ENCODE data around the gene PAX6. TPM values are rescaled to one million over a fixed set of nuclear protein-coding genes. Genes with fewer than 3 reads are reported as not detected.
A peak's percentile ranks its signal among the peaks of the same experiment; 100 is the strongest.

PAX6 gene
- total RNA-seq, 1 donor from 2014 or later = not detected

- peaks cover 35% of the 10 kb centered on the region for H3K4me1 Mint-ChIP-seq (ENCODE audit: unreplicated experiment)
- H3K27ac Mint-ChIP-seq (ENCODE audit: unreplicated experiment) = no peak overlapping the region
- TF ChIP-seq CTCF (IDR thresholded peaks at IDR 0.05) = no peak
- peaks cover 75% of the 10 kb centered on the region for H3K27me3 Mint-ChIP-seq (ENCODE audit: unreplicated experiment)
- DNase-seq (ENCODE audit: extremely low spot score, unreplicated experiment) = peak; percentile 80
- H3K9me3 Mint-ChIP-seq (ENCODE audit: unreplicated experiment) = no peaks in the 10 kb centered on the region
- no peaks in the 10 kb centered on the region for H3K36me3 Mint-ChIP-seq (ENCODE audit: unreplicated experiment)
- peak overlapping the region; percentile 45 for H3K4me3 Mint-ChIP-seq (ENCODE audit: unreplicated experiment)
Observed at GRCh38 chr11:31817054-31817620, 6.0 kb upstream of the PAX6 start.

- no peaks in the 10 kb centered on the region for H3K9me3 Mint-ChIP-seq (ENCODE audit: unreplicated experiment)
- DNase-seq (ENCODE audit: extremely low spot score, unreplicated experiment) = peak; percentile 78
- H3K27ac Mint-ChIP-seq (ENCODE audit: unreplicated experiment) = no peak overlapping the region
- H3K4me1 Mint-ChIP-seq (ENCODE audit: unreplicated experiment) = peaks cover 38% of the 10 kb centered on the region
- no peaks in the 10 kb centered on the region for H3K36me3 Mint-ChIP-seq (ENCODE audit: unreplicated experiment)
- peaks cover 74% of the 10 kb centered on the region for H3K27me3 Mint-ChIP-seq (ENCODE audit: unreplicated experiment)
- no peak for TF ChIP-seq CTCF (IDR thresholded peaks at IDR 0.05)
- peak overlapping the region; percentile 50 for H3K4me3 Mint-ChIP-seq (ENCODE audit: unreplicated experiment)
Observed at GRCh38 chr11:31816468-31817053, 5.4 kb upstream of the PAX6 start.

GRCh38 chr11:31815711-31816467, 4.8 kb upstream of the PAX6 start:
- TF ChIP-seq CTCF (IDR thresholded peaks at IDR 0.05) = no peak
- Mint-ChIP-seq H3K9me3 (ENCODE audit: unreplicated experiment) (no peaks in the 10 kb centered on the region), H3K36me3 (ENCODE audit: unreplicated experiment) (no peaks in the 10 kb centered on the region), H3K4me1 (ENCODE audit: unreplicated experiment) (peaks cover 42% of the 10 kb centered on the region), H3K4me3 (ENCODE audit: unreplicated experiment) (peak overlapping the region; percentile 56), H3K27ac (ENCODE audit: unreplicated experiment) (no peak overlapping the region), H3K27me3 (ENCODE audit: unreplicated experiment) (peaks cover 71% of the 10 kb centered on the region)
- DNase-seq (ENCODE audit: extremely low spot score, unreplicated experiment) = no peak

GRCh38 chr11:31814176-31814868, 3.2 kb upstream of the PAX6 start:
- peaks cover 66% of the 10 kb centered on the region for H3K27me3 Mint-ChIP-seq (ENCODE audit: unreplicated experiment)
- no peak for TF ChIP-seq CTCF (IDR thresholded peaks at IDR 0.05)
- peaks cover 51% of the 10 kb centered on the region for H3K4me1 Mint-ChIP-seq (ENCODE audit: unreplicated experiment)
- H3K36me3 Mint-ChIP-seq (ENCODE audit: unreplicated experiment) = no peaks in the 10 kb centered on the region
- no peak overlapping the region for H3K27ac Mint-ChIP-seq (ENCODE audit: unreplicated experiment)
- H3K4me3 Mint-ChIP-seq (ENCODE audit: unreplicated experiment) = no peak overlapping the region
- peak; percentile 81 for DNase-seq (ENCODE audit: extremely low spot score, unreplicated experiment)
- H3K9me3 Mint-ChIP-seq (ENCODE audit: unreplicated experiment) = no peaks in the 10 kb centered on the region
